ENCODE measurements around the gene CCSER1. TPM values are rescaled to one million over a fixed set of nuclear protein-coding genes. Genes with fewer than 3 reads are reported as not detected.
A peak's percentile ranks its signal among the peaks of the same experiment; 100 is the strongest.

The CCSER1 gene
- polyA plus RNA-seq, 1 donor from 2014 or later: 20.8 TPM

DNA sequence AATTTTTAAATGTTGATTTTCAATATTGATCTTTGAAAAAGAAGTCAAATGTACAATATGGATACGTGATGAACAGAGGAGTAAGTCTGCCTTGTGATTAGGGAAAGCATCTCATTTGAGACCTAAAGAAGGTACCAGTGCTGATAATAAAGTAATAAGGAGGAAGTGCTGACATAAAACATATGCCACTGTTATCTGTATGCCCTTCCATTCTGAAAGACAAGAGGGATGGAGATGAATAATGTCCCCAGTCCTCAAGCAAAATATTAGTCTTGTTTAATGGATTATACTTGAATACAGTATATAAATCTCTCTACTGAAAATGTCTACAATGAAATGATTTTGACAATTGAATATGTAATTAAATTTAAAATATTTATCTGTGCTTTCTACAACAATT, 58.2 kb downstream of the CCSER1 start:
- no peak overlapping the region for H2AFZ ChIP-seq (ENCODE audit: low read depth, low read length)
- H3F3A ChIP-seq (ENCODE audit: insufficient read depth, low read length, poor library complexity, severe bottlenecking): no peaks in the 10 kb centered on the region
- H3K27me3 ChIP-seq (ENCODE audit: insufficient read depth, low read depth, low read length): no peaks in the 10 kb centered on the region
- H3K9ac ChIP-seq (ENCODE audit: low read length): no peak overlapping the region
- H3K79me2 ChIP-seq (replicated peaks; ENCODE audit: insufficient read depth, low read length): no peaks in the 10 kb centered on the region
- TF ChIP-seq RAD21 (conservative IDR thresholded peaks at IDR 0.05) (no peak), EP300 (conservative IDR thresholded peaks at IDR 0.05; ENCODE audit: poor library complexity, severe bottlenecking) (no peak), TAF1 (IDR thresholded peaks at IDR 0.05; ENCODE audit: low read depth) (no peak), MXI1 (conservative IDR thresholded peaks at IDR 0.05; ENCODE audit: poor library complexity, severe bottlenecking) (no peak), POLR2AphosphoS5 (IDR thresholded peaks at IDR 0.05) (no peak), SMC3 (conservative IDR thresholded peaks at IDR 0.05; ENCODE audit: poor library complexity) (no peak), EZH2 (IDR thresholded peaks at IDR 0.05; ENCODE audit: borderline replicate concordance, insufficient read depth, low read length, poor library complexity, severe bottlenecking) (no peak)
- TF ChIP-seq, protein P1, sequence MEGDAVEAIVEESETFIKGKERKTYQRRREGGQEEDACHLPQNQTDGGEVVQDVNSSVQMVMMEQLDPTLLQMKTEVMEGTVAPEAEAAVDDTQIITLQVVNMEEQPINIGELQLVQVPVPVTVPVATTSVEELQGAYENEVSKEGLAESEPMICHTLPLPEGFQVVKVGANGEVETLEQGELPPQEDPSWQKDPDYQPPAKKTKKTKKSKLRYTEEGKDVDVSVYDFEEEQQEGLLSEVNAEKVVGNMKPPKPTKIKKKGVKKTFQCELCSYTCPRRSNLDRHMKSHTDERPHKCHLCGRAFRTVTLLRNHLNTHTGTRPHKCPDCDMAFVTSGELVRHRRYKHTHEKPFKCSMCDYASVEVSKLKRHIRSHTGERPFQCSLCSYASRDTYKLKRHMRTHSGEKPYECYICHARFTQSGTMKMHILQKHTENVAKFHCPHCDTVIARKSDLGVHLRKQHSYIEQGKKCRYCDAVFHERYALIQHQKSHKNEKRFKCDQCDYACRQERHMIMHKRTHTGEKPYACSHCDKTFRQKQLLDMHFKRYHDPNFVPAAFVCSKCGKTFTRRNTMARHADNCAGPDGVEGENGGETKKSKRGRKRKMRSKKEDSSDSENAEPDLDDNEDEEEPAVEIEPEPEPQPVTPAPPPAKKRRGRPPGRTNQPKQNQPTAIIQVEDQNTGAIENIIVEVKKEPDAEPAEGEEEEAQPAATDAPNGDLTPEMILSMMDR (IDR thresholded peaks at IDR 0.05; ENCODE audit: poor library complexity, severe bottlenecking): no peak
- TF ChIP-seq, protein P2, sequence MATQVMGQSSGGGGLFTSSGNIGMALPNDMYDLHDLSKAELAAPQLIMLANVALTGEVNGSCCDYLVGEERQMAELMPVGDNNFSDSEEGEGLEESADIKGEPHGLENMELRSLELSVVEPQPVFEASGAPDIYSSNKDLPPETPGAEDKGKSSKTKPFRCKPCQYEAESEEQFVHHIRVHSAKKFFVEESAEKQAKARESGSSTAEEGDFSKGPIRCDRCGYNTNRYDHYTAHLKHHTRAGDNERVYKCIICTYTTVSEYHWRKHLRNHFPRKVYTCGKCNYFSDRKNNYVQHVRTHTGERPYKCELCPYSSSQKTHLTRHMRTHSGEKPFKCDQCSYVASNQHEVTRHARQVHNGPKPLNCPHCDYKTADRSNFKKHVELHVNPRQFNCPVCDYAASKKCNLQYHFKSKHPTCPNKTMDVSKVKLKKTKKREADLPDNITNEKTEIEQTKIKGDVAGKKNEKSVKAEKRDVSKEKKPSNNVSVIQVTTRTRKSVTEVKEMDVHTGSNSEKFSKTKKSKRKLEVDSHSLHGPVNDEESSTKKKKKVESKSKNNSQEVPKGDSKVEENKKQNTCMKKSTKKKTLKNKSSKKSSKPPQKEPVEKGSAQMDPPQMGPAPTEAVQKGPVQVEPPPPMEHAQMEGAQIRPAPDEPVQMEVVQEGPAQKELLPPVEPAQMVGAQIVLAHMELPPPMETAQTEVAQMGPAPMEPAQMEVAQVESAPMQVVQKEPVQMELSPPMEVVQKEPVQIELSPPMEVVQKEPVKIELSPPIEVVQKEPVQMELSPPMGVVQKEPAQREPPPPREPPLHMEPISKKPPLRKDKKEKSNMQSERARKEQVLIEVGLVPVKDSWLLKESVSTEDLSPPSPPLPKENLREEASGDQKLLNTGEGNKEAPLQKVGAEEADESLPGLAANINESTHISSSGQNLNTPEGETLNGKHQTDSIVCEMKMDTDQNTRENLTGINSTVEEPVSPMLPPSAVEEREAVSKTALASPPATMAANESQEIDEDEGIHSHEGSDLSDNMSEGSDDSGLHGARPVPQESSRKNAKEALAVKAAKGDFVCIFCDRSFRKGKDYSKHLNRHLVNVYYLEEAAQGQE (IDR thresholded peaks at IDR 0.05; ENCODE audit: borderline replicate concordance): no peak
- H3K4me2 ChIP-seq (ENCODE audit: low read length): no peak overlapping the region
- H3K9me2 ChIP-seq (ENCODE audit: insufficient read depth, low read length): no peaks in the 10 kb centered on the region
- no peak overlapping the region for H3K27ac ChIP-seq (ENCODE audit: low read length)
- H3K9me3 ChIP-seq (ENCODE audit: low read length): no peaks in the 10 kb centered on the region
- no peaks in the 10 kb centered on the region for H3K36me3 ChIP-seq (ENCODE audit: insufficient read depth, low read length)
- no peak overlapping the region for H3K4me3 ChIP-seq (ENCODE audit: low read length)
- no peaks in the 10 kb centered on the region for H4K20me1 ChIP-seq (ENCODE audit: insufficient read depth)

DNA sequence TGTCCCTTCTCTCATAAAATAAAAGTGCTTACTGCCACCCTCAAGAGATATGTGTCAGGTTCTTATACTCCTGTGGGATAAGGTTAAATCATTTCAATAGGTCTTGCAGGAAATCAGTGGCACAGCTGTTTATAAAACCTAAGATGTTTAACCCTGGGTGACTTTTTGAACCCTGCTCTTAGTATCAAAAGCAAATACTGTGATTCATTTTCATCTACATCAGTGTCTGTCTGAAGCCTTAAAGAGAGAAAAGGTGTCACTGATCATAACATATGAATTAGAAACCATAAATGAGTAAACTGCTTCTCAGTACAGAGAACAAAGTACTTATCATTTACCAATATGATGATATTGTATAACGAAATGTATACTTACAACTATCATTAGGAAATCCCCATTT, 59.0 kb downstream of the CCSER1 start:
- Histone ChIP-seq H3K4me3 (ENCODE audit: low read length) (no peak overlapping the region), H3K27me3 (ENCODE audit: insufficient read depth, low read depth, low read length) (no peaks in the 10 kb centered on the region), H3K9ac (ENCODE audit: low read length) (no peak overlapping the region), H3K9me2 (ENCODE audit: insufficient read depth, low read length) (no peaks in the 10 kb centered on the region), H3K4me2 (ENCODE audit: low read length) (peak overlapping the region; percentile 20), H2AFZ (ENCODE audit: low read depth, low read length) (no peak overlapping the region), H4K20me1 (ENCODE audit: insufficient read depth) (no peaks in the 10 kb centered on the region), H3K79me2 (replicated peaks; ENCODE audit: insufficient read depth, low read length) (no peaks in the 10 kb centered on the region), H3K36me3 (ENCODE audit: insufficient read depth, low read length) (no peaks in the 10 kb centered on the region), H3K27ac (ENCODE audit: low read length) (peak overlapping the region; percentile 3), H3F3A (ENCODE audit: insufficient read depth, low read length, poor library complexity, severe bottlenecking) (no peaks in the 10 kb centered on the region), H3K9me3 (ENCODE audit: low read length) (no peaks in the 10 kb centered on the region)
- TF ChIP-seq, protein P2 (IDR thresholded peaks at IDR 0.05; ENCODE audit: borderline replicate concordance): no peak
- no peak for TF ChIP-seq TAF1 (IDR thresholded peaks at IDR 0.05; ENCODE audit: low read depth)
- TF ChIP-seq EZH2 (IDR thresholded peaks at IDR 0.05; ENCODE audit: borderline replicate concordance, insufficient read depth, low read length, poor library complexity, severe bottlenecking): no peak
- TF ChIP-seq EP300 (conservative IDR thresholded peaks at IDR 0.05; ENCODE audit: poor library complexity, severe bottlenecking): no peak
- TF ChIP-seq SMC3 (conservative IDR thresholded peaks at IDR 0.05; ENCODE audit: poor library complexity): no peak
- TF ChIP-seq, protein P1 (IDR thresholded peaks at IDR 0.05; ENCODE audit: poor library complexity, severe bottlenecking): no peak
- TF ChIP-seq MXI1 (conservative IDR thresholded peaks at IDR 0.05; ENCODE audit: poor library complexity, severe bottlenecking): no peak
- no peak for TF ChIP-seq RAD21 (conservative IDR thresholded peaks at IDR 0.05)
- TF ChIP-seq POLR2AphosphoS5 (IDR thresholded peaks at IDR 0.05): no peak

Measured in neural cell (in vitro differentiated cells).